Loucy (cell line): ENCODE results near the gene ARSA.

Experiments
- CTCF ChIP-seq: fragments of 200-600 bp; sonication (generic); conservative IDR thresholded peaks from 2 replicates; pipeline ENCODE4 v1.5.1; 2014; ENCODE audit warnings: mild to moderate bottlenecking, antibody characterized with exemption, low read length
- EZH2phosphoT487 ChIP-seq: fragments of 200-600 bp; IDR thresholded peaks from 2 replicates; pipeline ENCODE4 v1.6.1; 2018; ENCODE audit warnings: antibody characterized with exemption, mild to moderate bottlenecking, moderate library complexity, borderline replicate concordance

GRCh38 chr22:50674606-50675552 lies 46.9 kb upstream of the ARSA start:
- TF ChIP-seq CTCF: no peak
- TF ChIP-seq EZH2phosphoT487: no peak
